ENCODE data around the gene GPR55. TPM values are rescaled to one million over a fixed set of nuclear protein-coding genes. Genes with fewer than 3 reads are reported as not detected.

Gene GPR55
- polyA plus RNA-seq, 1 donor (not counting 4 experiments of a cell fraction or from before 2014, with no cell fraction given), result not detected

- Histone ChIP-seq H3K27me3 (ENCODE audit: control insufficient read depth, extremely low read depth, insufficient read depth, low read length) (no peaks in the 10 kb centered on the region), H3K79me2 (ENCODE audit: control insufficient read depth, insufficient read depth, low read length) (no peaks in the 10 kb centered on the region), H3K36me3 (ENCODE audit: control insufficient read depth in 2 of 2, extremely low read depth in 1 of 2, insufficient read depth in 2 of 2, low read length in 2 of 2) (no peaks in the 10 kb centered on the region), H4K20me1 (ENCODE audit: control insufficient read depth, extremely low read depth, insufficient read depth, low read length) (no peaks in the 10 kb centered on the region), H3K4me1 (ENCODE audit: control insufficient read depth, extremely low read depth, insufficient read depth, low read length) (peaks cover 12% of the 10 kb centered on the region), H3K27ac (ENCODE audit: control insufficient read depth, insufficient read depth, low read length) (no peak overlapping the region), H2AFZ (ENCODE audit: control insufficient read depth, low read length) (no peak overlapping the region), H3K9me3 (ENCODE audit: control insufficient read depth, low read depth, low read length) (no peaks in the 10 kb centered on the region), H3K9ac (ENCODE audit: control insufficient read depth, extremely low read depth, insufficient read depth, low read length) (no peak overlapping the region), H3K4me3 (ENCODE audit: control insufficient read depth in 2 of 3, extremely low read depth in 1 of 3, insufficient read depth in 2 of 3, low read depth in 1 of 3, low read length in 3 of 3) (no peak overlapping the region), H3K4me2 (ENCODE audit: control insufficient read depth, extremely low read depth, insufficient read depth, low read depth, low read length) (peak overlapping the region; percentile 29), H3K9me1 (ENCODE audit: control insufficient read depth, extremely low read depth, insufficient read depth, low read length) (no peaks in the 10 kb centered on the region)
- FAIRE-seq, result no peak
- dilution Hi-C loops (cut with MboI; ENCODE audit: extremely low pct_ligation_motif_present, low sequenced_read_pairs), result no loop called here
- DNase-seq (ENCODE audit: low read depth, low spot score), result no peak
- TF ChIP-seq, protein P1, sequence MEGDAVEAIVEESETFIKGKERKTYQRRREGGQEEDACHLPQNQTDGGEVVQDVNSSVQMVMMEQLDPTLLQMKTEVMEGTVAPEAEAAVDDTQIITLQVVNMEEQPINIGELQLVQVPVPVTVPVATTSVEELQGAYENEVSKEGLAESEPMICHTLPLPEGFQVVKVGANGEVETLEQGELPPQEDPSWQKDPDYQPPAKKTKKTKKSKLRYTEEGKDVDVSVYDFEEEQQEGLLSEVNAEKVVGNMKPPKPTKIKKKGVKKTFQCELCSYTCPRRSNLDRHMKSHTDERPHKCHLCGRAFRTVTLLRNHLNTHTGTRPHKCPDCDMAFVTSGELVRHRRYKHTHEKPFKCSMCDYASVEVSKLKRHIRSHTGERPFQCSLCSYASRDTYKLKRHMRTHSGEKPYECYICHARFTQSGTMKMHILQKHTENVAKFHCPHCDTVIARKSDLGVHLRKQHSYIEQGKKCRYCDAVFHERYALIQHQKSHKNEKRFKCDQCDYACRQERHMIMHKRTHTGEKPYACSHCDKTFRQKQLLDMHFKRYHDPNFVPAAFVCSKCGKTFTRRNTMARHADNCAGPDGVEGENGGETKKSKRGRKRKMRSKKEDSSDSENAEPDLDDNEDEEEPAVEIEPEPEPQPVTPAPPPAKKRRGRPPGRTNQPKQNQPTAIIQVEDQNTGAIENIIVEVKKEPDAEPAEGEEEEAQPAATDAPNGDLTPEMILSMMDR (optimal IDR thresholded peaks at IDR 0.05 in 1 of 3, IDR thresholded peaks at IDR 0.05 in 1 of 3, conservative IDR thresholded peaks at IDR 0.05 in 1 of 3; ENCODE audit: extremely low read depth in 1 of 3, insufficient read depth in 2 of 3, low read length in 3 of 3), result no peak
- no peak for TF ChIP-seq EZH2 (IDR thresholded peaks at IDR 0.05; ENCODE audit: low read length)
These were observed 16.9 kb downstream of the GPR55 start for GRCh38 chr2:230908092-230908594.

- H3K27ac ChIP-seq (ENCODE audit: control insufficient read depth, insufficient read depth, low read length), result no peak overlapping the region
- no peaks in the 10 kb centered on the region for H3K9me3 ChIP-seq (ENCODE audit: control insufficient read depth, low read depth, low read length)
- H3K9ac ChIP-seq (ENCODE audit: control insufficient read depth, extremely low read depth, insufficient read depth, low read length), result no peak overlapping the region
- FAIRE-seq (no peak), DNase-seq (ENCODE audit: low read depth, low spot score) (no peak)
- TF ChIP-seq EZH2 (IDR thresholded peaks at IDR 0.05; ENCODE audit: low read length), result no peak
- TF ChIP-seq, protein P1 (optimal IDR thresholded peaks at IDR 0.05 in 1 of 3, IDR thresholded peaks at IDR 0.05 in 1 of 3, conservative IDR thresholded peaks at IDR 0.05 in 1 of 3; ENCODE audit: extremely low read depth in 1 of 3, insufficient read depth in 2 of 3, low read length in 3 of 3), result no peak
- H3K9me1 ChIP-seq (ENCODE audit: control insufficient read depth, extremely low read depth, insufficient read depth, low read length), result no peaks in the 10 kb centered on the region
- no peaks in the 10 kb centered on the region for H3K79me2 ChIP-seq (ENCODE audit: control insufficient read depth, insufficient read depth, low read length)
- no peak overlapping the region for H3K4me3 ChIP-seq (ENCODE audit: control insufficient read depth in 2 of 3, extremely low read depth in 1 of 3, insufficient read depth in 2 of 3, low read depth in 1 of 3, low read length in 3 of 3)
- no peaks in the 10 kb centered on the region for H3K27me3 ChIP-seq (ENCODE audit: control insufficient read depth, extremely low read depth, insufficient read depth, low read length)
- no peaks in the 10 kb centered on the region for H3K36me3 ChIP-seq (ENCODE audit: control insufficient read depth in 2 of 2, extremely low read depth in 1 of 2, insufficient read depth in 2 of 2, low read length in 2 of 2)
- H4K20me1 ChIP-seq (ENCODE audit: control insufficient read depth, extremely low read depth, insufficient read depth, low read length), result no peaks in the 10 kb centered on the region
- dilution Hi-C loops (cut with MboI; ENCODE audit: extremely low pct_ligation_motif_present, low sequenced_read_pairs), result no loop called here
- H3K4me2 ChIP-seq (ENCODE audit: control insufficient read depth, extremely low read depth, insufficient read depth, low read depth, low read length), result no peak overlapping the region
- H3K4me1 ChIP-seq (ENCODE audit: control insufficient read depth, extremely low read depth, insufficient read depth, low read length), result peaks cover 12% of the 10 kb centered on the region
- H2AFZ ChIP-seq (ENCODE audit: control insufficient read depth, low read length), result no peak overlapping the region
These were observed 17.5 kb downstream of the GPR55 start for GRCh38 chr2:230907361-230908091.
